Head of caudate nucleus (tissue), 42 donors: ENCODE data around the gene BCAR1.

Experiments
- DNase-seq, 42 donors: peaks; one replicate each; pipeline versions ENCODE4 v3.0.0 to v3.0.0-alpha.2; 2020 to 2021; ENCODE audit warnings: mixed read lengths in 7 of 42
- intact Hi-C: fragments of 100-400 bp; cut with DNase I; formaldehyde crosslinking; loops from one replicate; pipeline ENCODE4 v1.15.0; 2022

BCAR1 gene

DNA sequence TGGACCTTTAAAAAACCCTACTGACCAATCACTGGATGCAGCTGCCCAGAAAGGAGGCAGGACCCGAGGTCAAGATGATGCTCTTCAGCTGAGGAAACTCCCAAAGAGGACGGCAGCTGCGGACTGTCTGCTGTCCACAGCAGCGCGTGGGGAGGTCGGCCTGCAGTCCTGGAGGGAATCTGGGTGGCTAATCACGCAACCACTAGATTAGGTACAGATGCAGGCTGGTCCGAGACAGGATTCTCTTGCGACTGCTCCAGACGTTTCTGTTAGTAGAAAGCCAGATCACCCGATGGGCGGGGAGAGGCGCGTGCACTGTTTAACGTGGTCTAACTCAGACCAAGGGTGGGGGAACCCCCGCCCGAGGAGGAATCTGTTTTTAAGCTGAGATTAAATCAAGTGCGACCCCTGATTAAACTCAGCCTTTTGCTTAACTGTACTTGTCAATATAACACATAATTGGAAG lies 53.3 kb downstream of the BCAR1 start:
- peak in 6 of 42 donors; percentile 4 to 37 (median 14) for DNase-seq
- intact Hi-C loops, result no loop called here

DNA sequence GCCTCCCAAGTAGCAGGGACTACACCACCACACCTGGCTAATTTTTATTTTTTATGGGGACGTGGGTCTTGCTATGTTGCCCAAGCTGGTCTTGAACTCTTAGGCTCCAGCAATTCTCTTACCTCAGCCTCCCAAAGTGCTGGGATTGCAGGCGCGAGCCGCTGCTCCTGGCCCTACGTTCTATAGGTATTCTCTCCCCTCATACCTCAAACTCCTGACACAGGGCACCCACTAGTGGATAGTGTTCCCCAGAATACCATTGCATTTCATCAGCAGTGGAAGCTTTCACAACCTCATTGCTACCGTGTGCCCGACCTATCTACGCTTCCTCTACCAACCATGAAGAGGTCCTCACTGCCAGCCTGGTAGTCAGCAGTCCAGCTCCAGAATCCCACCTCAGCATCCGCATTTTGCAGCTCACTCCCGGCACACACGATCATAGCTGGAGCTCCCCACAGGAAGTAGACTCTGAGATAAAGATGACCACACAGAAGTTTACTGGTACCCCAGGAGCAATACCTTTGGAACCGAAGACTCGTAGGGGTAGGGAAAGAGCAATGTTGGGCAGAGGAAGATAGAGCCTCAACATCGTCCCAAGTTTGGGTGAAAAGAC lies 53.8 kb downstream of the BCAR1 start:
- DNase-seq, result peak in 5 of 42 donors; percentile 3 to 25 (median 5)
- intact Hi-C loops, result no loop called here

DNA sequence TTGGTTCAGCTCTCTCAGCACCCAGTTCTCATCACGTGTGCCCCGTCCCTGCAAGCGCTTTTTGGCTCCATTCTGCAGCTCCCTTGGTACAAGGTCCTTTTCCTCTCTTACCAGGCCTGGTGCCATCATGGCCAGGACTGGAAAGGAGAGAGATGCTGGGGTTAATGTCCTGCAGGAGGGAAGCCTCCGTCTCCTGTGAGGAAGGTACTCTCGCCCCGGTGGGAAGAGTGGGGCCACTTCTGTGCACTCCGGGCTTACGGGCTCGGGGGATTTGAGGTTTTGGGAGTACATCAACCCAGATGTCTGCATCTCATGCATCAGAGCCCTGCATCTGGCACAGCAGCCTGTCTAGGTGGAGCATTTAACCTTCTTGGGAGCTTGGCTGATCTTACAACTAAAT lies 54.6 kb downstream of the BCAR1 start:
- intact Hi-C loops, result no loop called here
- peak in 6 of 42 donors; percentile 1 to 26 (median 7) for DNase-seq

DNA sequence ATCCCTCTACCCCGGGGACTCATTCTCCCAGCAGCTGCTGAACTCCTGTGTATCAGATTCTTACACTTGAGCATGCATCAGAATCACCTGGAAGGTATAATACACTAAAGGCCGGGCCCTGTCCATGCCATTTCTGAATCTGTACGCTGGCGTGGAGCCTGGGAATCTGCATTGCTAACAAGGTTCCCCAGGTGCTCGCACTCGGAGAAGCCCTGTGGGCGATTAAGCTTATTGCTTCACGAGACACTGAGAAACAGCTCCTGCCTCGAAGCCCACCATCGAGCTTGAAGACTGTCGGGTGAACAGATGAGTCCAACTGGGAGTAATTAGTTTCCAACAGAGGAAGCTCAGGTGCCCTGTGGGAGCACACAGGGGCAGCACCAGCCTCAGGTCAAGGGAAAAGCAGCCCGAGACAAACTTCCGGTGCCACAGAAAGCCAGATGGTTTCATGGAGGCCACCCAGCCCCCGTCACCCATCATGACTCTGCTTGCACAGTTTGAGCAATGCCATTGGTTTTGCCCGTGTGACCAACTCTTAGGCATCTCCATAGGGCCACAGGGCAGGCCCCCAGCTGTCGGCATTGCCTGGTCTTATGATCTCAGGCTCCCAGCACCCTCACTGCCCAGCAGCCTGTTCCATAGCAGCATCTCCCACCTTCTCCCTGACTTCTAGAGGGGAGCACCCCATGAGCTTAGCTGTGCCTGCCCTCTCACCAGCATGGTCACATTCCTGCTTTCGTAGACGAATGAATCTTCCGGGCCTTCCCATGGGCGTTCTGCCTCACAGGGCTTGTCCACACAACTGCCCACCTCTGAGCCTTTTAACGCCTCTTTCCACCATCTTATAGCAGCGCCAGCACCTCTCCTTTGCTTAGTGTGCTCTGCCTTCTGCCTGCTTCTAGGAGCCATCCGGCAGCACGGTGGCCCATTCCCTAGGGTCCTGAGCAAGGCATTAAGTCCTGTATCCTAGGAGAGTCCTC lies 55.3 kb downstream of the BCAR1 start:
- intact Hi-C loops, result no loop called here
- DNase-seq, result peak in 8 of 42 donors; percentile 3 to 25 (median 8)

DNA sequence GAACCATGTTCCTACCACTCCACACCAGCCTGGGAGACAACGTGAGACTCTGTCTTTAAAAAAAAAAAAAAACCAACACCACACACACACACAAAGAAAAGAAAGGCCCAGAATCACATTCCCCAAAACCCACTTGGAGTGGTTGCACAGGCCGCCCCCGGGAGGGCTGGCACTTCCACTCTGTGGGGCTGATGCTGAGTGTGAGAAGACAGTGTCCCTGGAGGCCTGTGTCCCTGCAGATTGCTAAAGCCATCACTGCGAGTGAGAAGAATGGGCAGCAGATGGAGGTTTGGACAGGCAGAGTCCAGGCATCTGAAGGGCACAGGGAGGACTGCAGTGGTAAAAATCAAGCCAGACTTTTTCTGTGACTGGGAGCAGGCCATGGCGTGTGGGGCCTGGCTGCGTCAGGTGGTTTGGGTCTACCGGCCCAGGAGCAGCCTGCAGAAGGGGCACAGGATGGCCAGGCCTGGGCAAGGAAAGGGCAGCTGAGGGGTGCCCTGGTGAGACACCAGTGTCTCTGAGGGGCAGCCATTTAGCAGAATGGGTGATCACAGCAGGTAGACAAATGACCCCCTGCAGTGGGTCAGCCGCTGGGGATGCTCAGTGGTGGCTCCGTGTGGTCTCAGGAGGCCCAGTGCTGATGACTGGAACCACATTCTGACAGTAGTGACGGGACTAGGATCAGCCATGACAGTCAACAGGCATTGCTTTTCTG lies 57.5 kb downstream of the BCAR1 start:
- DNase-seq, result peak in 5 of 42 donors; percentile 5 to 15 (median 10)
- intact Hi-C loops, result no loop called here

DNA sequence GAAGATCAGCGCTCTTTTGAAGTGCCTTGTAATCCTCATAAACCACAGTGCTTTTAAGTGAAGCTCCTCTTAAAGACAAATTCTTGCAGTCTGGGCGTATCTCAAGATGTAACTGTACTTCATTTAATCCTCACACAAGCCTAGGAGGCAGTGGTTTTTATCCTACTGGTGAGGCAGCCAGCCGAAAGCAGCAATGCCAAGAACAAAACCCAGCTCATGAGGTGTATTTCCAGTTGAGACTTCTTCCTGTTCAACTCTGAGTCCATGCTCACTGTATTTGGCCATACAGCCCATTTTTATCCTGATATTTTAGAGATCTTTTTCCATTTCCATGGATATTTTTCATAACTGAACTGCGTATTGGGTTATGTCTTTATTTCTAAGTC lies 58.2 kb downstream of the BCAR1 start:
- no peak for DNase-seq
- intact Hi-C loops, result no loop called here

DNA sequence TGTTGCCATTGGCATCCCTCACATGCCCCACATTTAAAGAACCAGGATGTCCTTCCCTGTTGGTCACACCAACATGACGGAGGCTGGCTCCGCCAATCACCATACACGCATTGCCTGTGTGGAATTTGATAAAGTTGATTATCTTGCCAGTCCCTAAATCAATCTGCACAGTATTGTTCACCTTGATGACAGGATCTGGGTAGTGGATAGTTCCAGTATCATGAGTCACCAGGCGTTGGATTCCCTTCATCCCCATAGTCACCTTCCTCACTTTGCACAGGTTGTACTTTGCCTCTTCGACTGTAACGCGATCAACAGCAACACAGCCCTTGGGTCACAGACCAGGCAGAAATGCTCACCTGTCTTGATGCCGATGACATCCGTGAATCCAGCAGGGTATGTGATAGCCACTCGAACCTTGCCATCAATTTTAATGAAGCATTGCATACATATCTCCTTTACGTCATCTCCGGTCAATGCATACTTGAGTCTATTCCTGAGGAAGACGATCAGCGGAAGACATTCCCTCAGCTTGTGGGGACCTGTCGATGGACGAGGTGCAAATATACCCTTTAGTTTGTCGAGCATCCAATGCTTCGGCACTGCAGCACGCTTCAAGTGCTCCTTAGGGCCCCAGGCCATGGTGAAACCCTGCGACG lies 58.7 kb downstream of the BCAR1 start:
- intact Hi-C loops, result no loop called here
- DNase-seq, result peak in 4 of 42 donors; percentile 1 to 20 (median 9)

DNA sequence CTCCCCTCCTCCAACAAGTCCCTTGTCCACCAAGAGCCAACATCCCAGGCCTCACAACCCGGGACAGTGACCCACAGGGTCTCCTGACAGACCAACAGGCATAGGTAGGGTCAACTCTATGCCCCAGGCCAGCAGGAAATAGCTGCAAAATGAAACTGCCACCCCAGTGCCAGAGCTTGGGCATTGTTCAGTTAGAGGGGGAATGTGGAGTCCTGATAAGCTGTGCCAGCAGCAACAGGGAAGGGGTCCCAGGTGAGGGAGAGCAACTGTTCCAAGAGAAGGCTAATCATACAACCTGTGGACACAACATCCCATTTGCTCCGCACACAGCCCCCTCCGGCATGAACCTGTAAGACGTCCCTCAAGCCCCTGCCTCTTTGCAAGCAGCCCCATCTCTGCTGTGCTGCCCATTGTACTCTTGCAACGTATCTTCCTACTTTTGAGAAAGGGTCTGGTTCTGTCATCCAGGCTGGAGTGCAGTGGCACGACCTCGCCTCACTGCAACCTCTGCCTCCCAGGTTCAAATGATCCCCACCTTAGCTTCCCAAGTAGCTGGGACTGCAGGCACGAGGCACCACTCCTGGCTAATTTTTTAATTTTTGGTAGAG lies 61.7 kb downstream of the BCAR1 start:
- intact Hi-C loops, result no loop called here
- peak in 3 of 42 donors; percentile 2 to 29 (median 21) for DNase-seq

DNA sequence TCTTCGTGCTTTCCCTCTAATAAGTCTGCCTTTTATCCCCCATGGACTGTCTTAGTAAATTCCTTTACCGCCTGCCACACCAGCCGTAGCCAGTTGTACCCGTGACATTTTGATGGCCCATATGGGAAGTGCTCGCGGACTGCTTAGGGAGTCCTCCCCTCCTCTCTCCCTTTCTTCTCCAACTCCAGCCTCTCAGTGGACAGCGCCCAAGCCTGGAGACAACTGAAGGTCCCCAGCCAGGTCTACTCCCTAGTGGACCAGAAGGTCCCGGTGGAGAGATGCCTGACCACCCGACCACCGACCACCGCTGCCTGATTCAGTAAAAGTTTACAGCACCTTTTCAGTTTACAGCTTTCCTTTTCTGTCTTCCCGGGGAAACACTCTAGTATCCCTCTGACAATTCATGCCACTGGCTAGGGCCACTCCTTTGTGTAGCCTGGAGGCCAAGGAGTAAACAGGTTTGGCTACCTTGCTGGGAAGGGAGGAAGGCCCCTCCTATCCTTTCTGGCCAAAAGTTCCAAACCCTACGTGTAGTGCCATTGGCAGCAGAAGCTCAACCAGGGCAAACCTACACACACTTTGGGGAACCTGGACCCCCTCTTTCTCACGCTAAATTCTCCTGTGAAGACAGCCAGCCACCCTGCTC lies 62.5 kb downstream of the BCAR1 start:
- intact Hi-C loops, result no loop called here
- peak in 3 of 42 donors; percentile 5 to 32 (median 7) for DNase-seq

DNA sequence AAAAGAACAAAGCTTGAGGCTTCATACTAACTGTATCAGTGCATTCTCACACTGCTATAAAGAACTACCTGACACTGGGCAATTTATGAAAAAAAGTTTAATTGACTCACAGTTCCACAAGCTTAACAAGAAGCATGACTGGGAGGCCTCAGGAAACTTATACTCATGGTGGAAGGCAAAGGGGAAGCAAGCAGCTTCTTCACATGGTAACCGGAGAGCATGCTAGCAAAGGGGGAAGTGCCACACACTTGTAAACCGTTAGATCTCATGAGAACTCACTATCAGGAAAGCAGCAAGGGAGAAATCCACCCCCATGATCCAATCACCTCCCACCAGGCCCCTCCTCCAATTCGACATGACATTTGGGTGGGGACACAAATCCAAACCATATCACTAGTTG lies 69.8 kb downstream of the BCAR1 start:
- no peak for DNase-seq
- intact Hi-C loops, result no loop called here

DNA sequence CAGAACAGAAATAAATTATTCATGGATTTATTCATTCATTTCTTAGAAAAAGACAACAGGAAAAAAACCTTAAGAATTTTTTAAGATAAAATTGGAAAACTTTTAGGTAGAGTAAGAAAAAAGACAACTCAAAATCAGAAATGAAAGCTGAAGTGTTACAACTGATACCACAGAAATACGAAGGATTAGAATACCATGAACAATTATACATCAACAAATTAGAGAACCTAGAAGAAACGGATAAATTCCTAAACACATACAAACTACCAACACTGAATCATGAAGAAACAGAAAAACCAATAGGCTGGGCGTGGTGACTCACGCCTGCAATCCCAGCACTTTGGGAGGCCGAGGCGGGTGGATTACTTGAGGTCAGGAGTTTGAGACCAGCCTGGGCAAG lies 72.2 kb downstream of the BCAR1 start:
- intact Hi-C loops, result no loop called here

More for the DNA sequence above, 72.2 kb downstream of the BCAR1 start:
- DNase-seq, result peak in 1 of 42 donors; percentile 10
